PC-9 (cell line): Measurements from ENCODE around the gene DENND2A. TPM values are rescaled to one million over a fixed set of nuclear protein-coding genes. Genes with fewer than 3 reads are reported as not detected.
A peak's percentile ranks its signal among the peaks of the same experiment; 100 is the strongest.

Experiments
- BruUV-seq: library from RNA; stranded (reverse); fragments of 400-500 nt; replicated peaks from 2 replicates; lab custom pipeline; 2021; lab: Mats Ljungman, UMichigan
- CTCF ChIA-PET: fragments of 300-600 bp; sonication (Branson Sonifier 250); formaldehyde crosslinking; loops from one replicate; lab custom pipeline; 2022; ENCODE audit warnings: antibody characterized with exemption; lab: Charles Lee
- POLR2A ChIA-PET: fragments of 300-600 bp; sonication (Branson Sonifier 250); formaldehyde crosslinking; loops from one replicate; lab custom pipeline; 2022; ENCODE audit warnings: antibody characterized with exemption; ENCODE audit not compliant: unreplicated experiment; lab: Charles Lee
- DNase-seq, 2 experiments: peaks; one replicate each; pipeline versions ENCODE4 v3.0.0 to v3.0.0-alpha.2; 2015 to 2022; ENCODE audit warnings: mixed read lengths in 1 of 2
- H2AFZ ChIP-seq: fragments of 200-600 bp; sonication (generic); 2 replicates; pipeline ENCODE4 v1.8.1; 2017; ENCODE audit warnings: antibody characterized with exemption
- H3F3A ChIP-seq: fragments of 200-600 bp; sonication (generic); 2 replicates; pipeline ENCODE4 v1.8.1; 2017; ENCODE audit warnings: antibody characterized with exemption, mild to moderate bottlenecking, low read depth; ENCODE audit not compliant: insufficient read depth
- H3K27ac ChIP-seq: fragments of 200-600 bp; sonication (generic); 2 replicates; pipeline ENCODE4 v1.6.1; 2016; ENCODE audit warnings: mixed run types
- H3K27me3 ChIP-seq: fragments of 200-600 bp; sonication (generic); 2 replicates; pipeline ENCODE4 v1.6.1; 2016; ENCODE audit warnings: low read depth, mixed run types; ENCODE audit not compliant: insufficient read depth
- H3K36me3 ChIP-seq: fragments of 200-600 bp; sonication (generic); 2 replicates; pipeline ENCODE4 v1.6.1; 2016; ENCODE audit warnings: low read depth, mixed run types
- H3K4me1 ChIP-seq: fragments of 200-600 bp; sonication (generic); replicated peaks from 2 replicates; pipeline ENCODE4 v1.6.1; 2016; ENCODE audit warnings: mixed run types; ENCODE audit not compliant: insufficient read depth
- H3K4me2 ChIP-seq: fragments of 200-600 bp; sonication (generic); 2 replicates; pipeline ENCODE4 v1.6.1; 2017; ENCODE audit warnings: mixed run types
- H3K4me3 ChIP-seq: fragments of 200-600 bp; sonication (generic); 2 replicates; pipeline ENCODE4 v1.6.1; 2016; ENCODE audit warnings: mixed run types
- H3K79me2 ChIP-seq: fragments of 200-600 bp; sonication (generic); 2 replicates; pipeline ENCODE4 v1.6.1; 2017; ENCODE audit warnings: low read depth, mixed run types
- H3K9me2 ChIP-seq: fragments of 200-600 bp; sonication (generic); 2 replicates; pipeline ENCODE4 v1.8.1; 2017; ENCODE audit warnings: mild to moderate bottlenecking; ENCODE audit not compliant: insufficient read depth
- H3K9me3 ChIP-seq: fragments of 200-600 bp; sonication (generic); 2 replicates; pipeline ENCODE4 v1.8.1; 2016; ENCODE audit warnings: low read depth; ENCODE audit not compliant: insufficient read depth
- H4K20me1 ChIP-seq: fragments of 200-600 bp; sonication (generic); 2 replicates; pipeline ENCODE4 v1.8.1; 2017; ENCODE audit not compliant: insufficient read depth
- EZH2 ChIP-seq: fragments of 200-600 bp; sonication (generic); IDR thresholded peaks from 2 replicates; pipeline ENCODE4 v1.8.0; 2017; ENCODE audit warnings: antibody characterized with exemption, low read depth
- intact Hi-C: fragments of 100-400 bp; cut with micrococcal nuclease; formaldehyde crosslinking; loops from one replicate; pipeline ENCODE4 v1.10.0; 2022; ENCODE audit not compliant: unreplicated experiment
- total RNA-seq: library from RNA; stranded (reverse); gene quantifications from 2 replicates; pipeline ENCODE4 v1.2.3, GENCODE V29; 2021
- TF ChIP-seq, protein P1 (sequence below): fragments of 200-600 bp; sonication (generic); conservative IDR thresholded peaks from 2 replicates; pipeline ENCODE4 v1.6.1; 2017; ENCODE audit warnings: mixed run types, antibody characterized with exemption, mild to moderate bottlenecking, moderate library complexity

The DENND2A gene
- total RNA-seq, 1 experiment from 2014 or later: 4.2 TPM

DNA sequence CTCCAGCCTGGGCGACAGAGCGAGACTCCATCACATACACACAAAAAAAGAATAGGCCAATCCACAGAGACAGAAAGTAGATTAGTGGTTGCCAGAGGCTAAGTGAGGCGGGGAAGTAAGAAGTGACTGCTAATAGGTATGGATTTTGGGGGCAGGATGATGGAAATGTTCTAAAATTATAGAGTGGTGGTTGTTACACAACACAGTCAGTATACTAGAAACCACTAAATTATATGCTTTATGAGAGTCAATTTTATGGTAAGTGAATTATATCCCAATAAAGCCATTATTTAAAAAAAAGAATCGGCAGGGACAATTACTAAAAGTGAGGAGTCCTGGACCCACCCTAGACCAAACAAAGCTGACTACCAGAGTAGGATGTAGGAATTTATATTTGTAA, 24.3 kb downstream of the DENND2A start:
- intact Hi-C loops: no loop called here
- Histone ChIP-seq H3K27ac (no peak overlapping the region), H3K4me3 (no peak overlapping the region), H3K4me2 (no peak overlapping the region), H3K79me2 (no peaks in the 10 kb centered on the region), H3K36me3 (no peaks in the 10 kb centered on the region), H3K9me2 (no peaks in the 10 kb centered on the region), H3K4me1 (peaks cover 24% of the 10 kb centered on the region), H3K9me3 (no peaks in the 10 kb centered on the region), H3F3A (peaks cover 11% of the 10 kb centered on the region), H2AFZ (no peak overlapping the region), H3K27me3 (no peaks in the 10 kb centered on the region), H4K20me1 (no peaks in the 10 kb centered on the region)
- ChIA-PET POLR2A (no interaction called here), CTCF (no interaction called here)
- TF ChIP-seq, protein P1, sequence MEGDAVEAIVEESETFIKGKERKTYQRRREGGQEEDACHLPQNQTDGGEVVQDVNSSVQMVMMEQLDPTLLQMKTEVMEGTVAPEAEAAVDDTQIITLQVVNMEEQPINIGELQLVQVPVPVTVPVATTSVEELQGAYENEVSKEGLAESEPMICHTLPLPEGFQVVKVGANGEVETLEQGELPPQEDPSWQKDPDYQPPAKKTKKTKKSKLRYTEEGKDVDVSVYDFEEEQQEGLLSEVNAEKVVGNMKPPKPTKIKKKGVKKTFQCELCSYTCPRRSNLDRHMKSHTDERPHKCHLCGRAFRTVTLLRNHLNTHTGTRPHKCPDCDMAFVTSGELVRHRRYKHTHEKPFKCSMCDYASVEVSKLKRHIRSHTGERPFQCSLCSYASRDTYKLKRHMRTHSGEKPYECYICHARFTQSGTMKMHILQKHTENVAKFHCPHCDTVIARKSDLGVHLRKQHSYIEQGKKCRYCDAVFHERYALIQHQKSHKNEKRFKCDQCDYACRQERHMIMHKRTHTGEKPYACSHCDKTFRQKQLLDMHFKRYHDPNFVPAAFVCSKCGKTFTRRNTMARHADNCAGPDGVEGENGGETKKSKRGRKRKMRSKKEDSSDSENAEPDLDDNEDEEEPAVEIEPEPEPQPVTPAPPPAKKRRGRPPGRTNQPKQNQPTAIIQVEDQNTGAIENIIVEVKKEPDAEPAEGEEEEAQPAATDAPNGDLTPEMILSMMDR: no peak
- TF ChIP-seq EZH2: no peak
- BruUV-seq: no TSS peak
- no peak for DNase-seq

DNA sequence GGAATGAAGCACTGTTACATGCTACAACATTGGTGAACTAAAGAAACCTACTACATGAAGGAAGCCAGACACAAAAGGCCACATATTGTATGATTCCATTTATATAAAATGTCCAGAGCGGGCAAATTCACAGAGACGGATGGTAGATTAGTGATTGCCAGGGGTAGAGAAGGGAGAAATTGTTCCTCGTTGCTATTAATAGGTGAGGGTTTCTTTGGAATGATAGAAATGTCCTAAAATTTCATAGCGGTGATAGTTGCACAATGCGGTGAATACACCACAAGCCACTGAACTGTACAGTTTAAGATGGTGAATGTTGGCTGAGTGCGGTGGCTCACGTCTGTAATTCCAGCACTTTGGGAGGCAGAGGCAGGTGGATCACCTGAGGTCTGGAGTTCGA, 29.0 kb downstream of the DENND2A start:
- TF ChIP-seq EZH2: no peak
- TF ChIP-seq, protein P1: no peak
- Histone ChIP-seq H3K79me2 (no peaks in the 10 kb centered on the region), H3K9me2 (no peaks in the 10 kb centered on the region), H3K9me3 (no peaks in the 10 kb centered on the region), H4K20me1 (no peaks in the 10 kb centered on the region), H3K4me3 (no peak overlapping the region), H3K4me2 (no peak overlapping the region), H3K36me3 (no peaks in the 10 kb centered on the region), H3K27ac (peak overlapping the region; percentile 71), H3K4me1 (peaks cover 35% of the 10 kb centered on the region), H3F3A (peaks cover 22% of the 10 kb centered on the region), H3K27me3 (no peaks in the 10 kb centered on the region), H2AFZ (no peak overlapping the region)
- CTCF ChIA-PET: no interaction called here
- DNase-seq: no peak
- POLR2A ChIA-PET: no interaction called here
- intact Hi-C loops: no loop called here
- BruUV-seq: no TSS peak

DNA sequence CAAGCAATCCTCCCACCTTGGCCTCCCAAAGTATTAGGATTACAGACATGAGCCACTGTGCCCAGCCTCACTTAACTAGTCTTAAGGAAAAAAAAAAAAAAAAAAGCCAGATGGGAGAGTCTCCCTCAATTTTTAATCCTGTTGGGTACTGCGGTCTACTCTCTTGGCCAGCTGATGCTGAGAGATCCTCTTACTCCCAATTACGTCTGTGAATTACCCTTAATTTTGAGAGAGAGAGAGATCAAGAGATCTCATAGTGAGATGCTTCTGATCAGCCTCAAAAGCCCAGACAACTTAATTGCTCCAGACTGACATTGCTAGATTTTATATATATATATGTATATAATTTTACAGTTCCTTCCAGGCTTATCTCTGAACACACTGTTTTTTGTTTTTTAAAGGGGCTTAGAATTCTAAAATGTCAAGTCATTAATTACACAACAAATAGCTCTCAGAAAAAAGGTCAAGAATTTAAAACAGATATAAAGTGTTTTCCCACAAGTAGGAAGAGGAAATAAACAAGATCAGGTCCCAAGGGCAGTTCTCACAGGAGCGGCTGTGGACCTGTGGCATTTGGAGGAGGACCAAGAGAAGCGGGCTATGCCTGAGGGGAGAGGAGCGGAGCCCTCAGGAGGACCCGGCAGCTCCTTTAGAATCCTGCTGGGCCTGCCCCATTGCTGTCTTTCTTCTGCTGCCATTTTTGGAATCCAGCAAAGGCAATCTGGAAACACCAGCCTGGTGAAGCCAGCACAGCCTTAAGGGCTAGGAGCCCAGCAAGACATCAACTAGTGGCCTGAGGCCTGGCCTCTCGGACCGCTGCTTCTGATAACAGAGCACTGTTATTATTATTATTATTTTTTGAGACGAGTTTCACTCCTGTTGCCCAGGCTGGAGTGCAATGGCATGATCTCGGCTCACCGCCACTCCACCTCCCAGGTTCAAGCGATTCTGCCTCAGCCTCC, 30.1 kb downstream of the DENND2A start:
- ChIA-PET CTCF (no interaction called here), POLR2A (interaction anchor here (0.6 to 0.7 kb wide), 4 partner anchors 8 to 1126 kb away, joined by 3 to 8 read pairs (median 4); no protein-coding TSS in a partner anchor)
- Histone ChIP-seq H2AFZ (no peak overlapping the region), H3K4me1 (peaks cover 35% of the 10 kb centered on the region), H3K9me2 (no peaks in the 10 kb centered on the region), H3K4me3 (no peak overlapping the region), H3K36me3 (no peaks in the 10 kb centered on the region), H3K79me2 (no peaks in the 10 kb centered on the region), H3F3A (peaks cover 22% of the 10 kb centered on the region), H3K9me3 (no peaks in the 10 kb centered on the region), H3K27ac (peak overlapping the region; percentile 71), H4K20me1 (no peaks in the 10 kb centered on the region), H3K4me2 (peak overlapping the region; percentile 2; the same call in 1 of the 2 replicates), H3K27me3 (no peaks in the 10 kb centered on the region)
- peak; percentile 30 to 79 for DNase-seq
- TF ChIP-seq, protein P1: no peak
- intact Hi-C loops: no loop called here
- no TSS peak for BruUV-seq
